Neuron (in vitro differentiated cells): ENCODE data around the gene ACP1.
"Not testable (repeated sequence)": the region's sequence is repeated elsewhere in the genome, so short reads cannot be mapped to it uniquely, and the experiment has no call there.

Experiments
- H2AFZ ChIP-seq: one replicate; pipeline ENCODE4 v1.6.1; 2013; ENCODE audit warnings: low read depth, mild to moderate bottlenecking, inconsistent platforms, low read length, moderate library complexity
- H3K27me3 ChIP-seq: one replicate; pipeline ENCODE4 v1.6.1; 2013; ENCODE audit warnings: low read length; ENCODE audit not compliant: insufficient read depth
- H3K36me3 ChIP-seq: one replicate; pipeline ENCODE4 v1.6.1; 2013; ENCODE audit warnings: low read length; ENCODE audit not compliant: insufficient read depth
- H3K4me1 ChIP-seq: one replicate; pipeline ENCODE4 v1.6.1; 2013; ENCODE audit warnings: low read length; ENCODE audit not compliant: insufficient read depth
- H3K4me3 ChIP-seq: 2 replicates; pipeline ENCODE4 v1.5.1; 2013; ENCODE audit warnings: mild to moderate bottlenecking, low read length, moderate library complexity
- H3K9me3 ChIP-seq: one replicate; pipeline ENCODE4 v1.6.1; 2013; ENCODE audit warnings: low read length

ACP1 gene

GRCh38 chr2:314561-315336 lies 50.0 kb downstream of the ACP1 start:
- no peak overlapping the region for H3K4me3 ChIP-seq
- no peaks in the 10 kb centered on the region for H3K36me3 ChIP-seq
- H3K9me3 ChIP-seq = no peaks in the 10 kb centered on the region
- H3K4me1 ChIP-seq = peaks cover 64% of the 10 kb centered on the region
- no peak overlapping the region for H2AFZ ChIP-seq
- no peaks in the 10 kb centered on the region for H3K27me3 ChIP-seq

GRCh38 chr2:315925-316324 lies 51.2 kb downstream of the ACP1 start:
- H3K27me3 ChIP-seq, H2AFZ ChIP-seq, H3K9me3 ChIP-seq, H3K36me3 ChIP-seq, H3K4me3 ChIP-seq: not testable (repeated sequence)
- H3K4me1 ChIP-seq = peaks cover 52% of the 10 kb centered on the region

- Histone ChIP-seq H3K9me3 (no peaks in the 10 kb centered on the region), H2AFZ (no peak overlapping the region), H3K36me3 (no peaks in the 10 kb centered on the region), H3K4me1 (peaks cover 48% of the 10 kb centered on the region), H3K27me3 (no peaks in the 10 kb centered on the region), H3K4me3 (no peak overlapping the region)
Observed at GRCh38 chr2:316381-316780, 51.6 kb downstream of the ACP1 start.

GRCh38 chr2:317501-318424 lies 53.0 kb downstream of the ACP1 start:
- H3K9me3 ChIP-seq = no peaks in the 10 kb centered on the region
- H3K36me3 ChIP-seq = no peaks in the 10 kb centered on the region
- H3K4me3 ChIP-seq = peak overlapping the region; percentile 39
- H2AFZ ChIP-seq = peak overlapping the region; percentile 4
- no peaks in the 10 kb centered on the region for H3K27me3 ChIP-seq
- peaks cover 41% of the 10 kb centered on the region for H3K4me1 ChIP-seq

- no peak overlapping the region for H2AFZ ChIP-seq
- no peak overlapping the region for H3K4me3 ChIP-seq
- peaks cover 28% of the 10 kb centered on the region for H3K4me1 ChIP-seq
- H3K27me3 ChIP-seq = no peaks in the 10 kb centered on the region
- H3K36me3 ChIP-seq = no peaks in the 10 kb centered on the region
- H3K9me3 ChIP-seq = no peaks in the 10 kb centered on the region
Observed at GRCh38 chr2:319059-319600, 54.4 kb downstream of the ACP1 start.

- no peaks in the 10 kb centered on the region for H3K27me3 ChIP-seq
- H2AFZ ChIP-seq = no peak overlapping the region
- H3K4me3 ChIP-seq = no peak overlapping the region
- H3K4me1 ChIP-seq = peaks cover 23% of the 10 kb centered on the region
- no peaks in the 10 kb centered on the region for H3K9me3 ChIP-seq
- no peaks in the 10 kb centered on the region for H3K36me3 ChIP-seq
Observed at GRCh38 chr2:320561-320960, 55.8 kb downstream of the ACP1 start.

- H2AFZ ChIP-seq = no peak overlapping the region
- no peaks in the 10 kb centered on the region for H3K36me3 ChIP-seq
- peaks cover 12% of the 10 kb centered on the region for H3K4me1 ChIP-seq
- no peaks in the 10 kb centered on the region for H3K9me3 ChIP-seq
- H3K4me3 ChIP-seq = no peak overlapping the region
- H3K27me3 ChIP-seq = no peaks in the 10 kb centered on the region
Observed at GRCh38 chr2:322326-322725, 57.6 kb downstream of the ACP1 start.

- Histone ChIP-seq H2AFZ (no peak overlapping the region), H3K4me1 (peaks cover 5% of the 10 kb centered on the region), H3K27me3 (no peaks in the 10 kb centered on the region), H3K4me3 (no peak overlapping the region), H3K36me3 (no peaks in the 10 kb centered on the region), H3K9me3 (no peaks in the 10 kb centered on the region)
Observed at GRCh38 chr2:323035-323434, 58.3 kb downstream of the ACP1 start.
